Stimulated activated CD8-positive, alpha-beta memory T cell treated with anti-CD3 and anti-CD28 coated beads, Interleukin-15, amount 100 ng/mL, for 1 hour (primary cell): ENCODE results near the gene PAQR5.
"Not testable (repeated sequence)": the region's sequence is repeated elsewhere in the genome, so short reads cannot be mapped to it uniquely, and the experiment has no call there.

ENCODE experiments used
- DNase-seq: peaks from one replicate; pipeline ENCODE4 v3.0.0-alpha.2; 2020; ENCODE audit warnings: low read depth

Gene PAQR5

GRCh38 chr15:69316291-69316690, 17.6 kb downstream of the PAQR5 start:
- DNase-seq = no peak

GRCh38 chr15:69317392-69317841, 18.7 kb downstream of the PAQR5 start:
- DNase-seq = no peak

GRCh38 chr15:69318033-69318432, 19.3 kb downstream of the PAQR5 start:
- no peak for DNase-seq

GRCh38 chr15:69319384-69320375, 21.0 kb downstream of the PAQR5 start:
- no peak for DNase-seq

- DNase-seq = no peak
Measured at GRCh38 chr15:69320977-69321554, 22.4 kb downstream of the PAQR5 start.

- DNase-seq = no peak
Measured at GRCh38 chr15:69323893-69324430, 25.2 kb downstream of the PAQR5 start.

- DNase-seq = no peak
Measured at GRCh38 chr15:69324565-69324964, 25.9 kb downstream of the PAQR5 start.

GRCh38 chr15:69325456-69325971, 26.8 kb downstream of the PAQR5 start:
- no peak for DNase-seq

GRCh38 chr15:69328080-69328479, 29.4 kb downstream of the PAQR5 start:
- no peak for DNase-seq

GRCh38 chr15:69328739-69329138, 30.0 kb downstream of the PAQR5 start:
- DNase-seq = no peak

- DNase-seq = no peak
Measured at GRCh38 chr15:69337138-69337537, 38.4 kb downstream of the PAQR5 start.

GRCh38 chr15:69338535-69339213, 40.0 kb downstream of the PAQR5 start:
- no peak for DNase-seq

- not testable (repeated sequence) for DNase-seq
Measured at GRCh38 chr15:69339214-69339543, 40.5 kb downstream of the PAQR5 start.

- DNase-seq = no peak
Measured at GRCh38 chr15:69340243-69340900, 41.7 kb downstream of the PAQR5 start.

- DNase-seq = no peak
Measured at GRCh38 chr15:69341356-69341755, 42.6 kb downstream of the PAQR5 start.

GRCh38 chr15:69342460-69343076, 43.9 kb downstream of the PAQR5 start:
- no peak for DNase-seq

GRCh38 chr15:69343133-69343532, 44.4 kb downstream of the PAQR5 start:
- no peak for DNase-seq

- no peak for DNase-seq
Measured at GRCh38 chr15:69344238-69344637, 45.5 kb downstream of the PAQR5 start.

- no peak for DNase-seq
Measured at GRCh38 chr15:69346112-69346511, 47.4 kb downstream of the PAQR5 start.

GRCh38 chr15:69351333-69351732, 52.6 kb downstream of the PAQR5 start:
- DNase-seq = no peak

GRCh38 chr15:69351884-69352283, 53.2 kb downstream of the PAQR5 start:
- no peak for DNase-seq
